PC-9 (cell line): ENCODE results near the gene FCN2. TPM values are rescaled to one million over a fixed set of nuclear protein-coding genes. Genes with fewer than 3 reads are reported as not detected.

Source experiments
- BruUV-seq: library from RNA; stranded (reverse); fragments of 400-500 nt; replicated peaks from 2 replicates; lab custom pipeline; 2021; lab: Mats Ljungman, UMichigan
- CTCF ChIA-PET: fragments of 300-600 bp; sonication (Branson Sonifier 250); formaldehyde crosslinking; loops from one replicate; lab custom pipeline; 2022; ENCODE audit warnings: antibody characterized with exemption; lab: Charles Lee
- POLR2A ChIA-PET: fragments of 300-600 bp; sonication (Branson Sonifier 250); formaldehyde crosslinking; loops from one replicate; lab custom pipeline; 2022; ENCODE audit warnings: antibody characterized with exemption; ENCODE audit not compliant: unreplicated experiment; lab: Charles Lee
- DNase-seq, 2 experiments: peaks; one replicate each; pipeline versions ENCODE4 v3.0.0 to v3.0.0-alpha.2; 2015 to 2022; ENCODE audit warnings: mixed read lengths in 1 of 2
- H2AFZ ChIP-seq: fragments of 200-600 bp; sonication (generic); 2 replicates; pipeline ENCODE4 v1.8.1; 2017; ENCODE audit warnings: antibody characterized with exemption
- H3F3A ChIP-seq: fragments of 200-600 bp; sonication (generic); 2 replicates; pipeline ENCODE4 v1.8.1; 2017; ENCODE audit warnings: antibody characterized with exemption, mild to moderate bottlenecking, low read depth; ENCODE audit not compliant: insufficient read depth
- H3K27ac ChIP-seq: fragments of 200-600 bp; sonication (generic); 2 replicates; pipeline ENCODE4 v1.6.1; 2016; ENCODE audit warnings: mixed run types
- H3K27me3 ChIP-seq: fragments of 200-600 bp; sonication (generic); 2 replicates; pipeline ENCODE4 v1.6.1; 2016; ENCODE audit warnings: low read depth, mixed run types; ENCODE audit not compliant: insufficient read depth
- H3K36me3 ChIP-seq: fragments of 200-600 bp; sonication (generic); 2 replicates; pipeline ENCODE4 v1.6.1; 2016; ENCODE audit warnings: low read depth, mixed run types
- H3K4me1 ChIP-seq: fragments of 200-600 bp; sonication (generic); replicated peaks from 2 replicates; pipeline ENCODE4 v1.6.1; 2016; ENCODE audit warnings: mixed run types; ENCODE audit not compliant: insufficient read depth
- H3K4me2 ChIP-seq: fragments of 200-600 bp; sonication (generic); 2 replicates; pipeline ENCODE4 v1.6.1; 2017; ENCODE audit warnings: mixed run types
- H3K4me3 ChIP-seq: fragments of 200-600 bp; sonication (generic); 2 replicates; pipeline ENCODE4 v1.6.1; 2016; ENCODE audit warnings: mixed run types
- H3K79me2 ChIP-seq: fragments of 200-600 bp; sonication (generic); 2 replicates; pipeline ENCODE4 v1.6.1; 2017; ENCODE audit warnings: low read depth, mixed run types
- H3K9me2 ChIP-seq: fragments of 200-600 bp; sonication (generic); 2 replicates; pipeline ENCODE4 v1.8.1; 2017; ENCODE audit warnings: mild to moderate bottlenecking; ENCODE audit not compliant: insufficient read depth
- H3K9me3 ChIP-seq: fragments of 200-600 bp; sonication (generic); 2 replicates; pipeline ENCODE4 v1.8.1; 2016; ENCODE audit warnings: low read depth; ENCODE audit not compliant: insufficient read depth
- H4K20me1 ChIP-seq: fragments of 200-600 bp; sonication (generic); 2 replicates; pipeline ENCODE4 v1.8.1; 2017; ENCODE audit not compliant: insufficient read depth
- EZH2 ChIP-seq: fragments of 200-600 bp; sonication (generic); IDR thresholded peaks from 2 replicates; pipeline ENCODE4 v1.8.0; 2017; ENCODE audit warnings: antibody characterized with exemption, low read depth
- intact Hi-C: fragments of 100-400 bp; cut with micrococcal nuclease; formaldehyde crosslinking; loops from one replicate; pipeline ENCODE4 v1.10.0; 2022; ENCODE audit not compliant: unreplicated experiment
- total RNA-seq: library from RNA; stranded (reverse); gene quantifications from 2 replicates; pipeline ENCODE4 v1.2.3, GENCODE V29; 2021
- TF ChIP-seq, protein P1 (sequence below): fragments of 200-600 bp; sonication (generic); conservative IDR thresholded peaks from 2 replicates; pipeline ENCODE4 v1.6.1; 2017; ENCODE audit warnings: mixed run types, antibody characterized with exemption, mild to moderate bottlenecking, moderate library complexity

The FCN2 gene
- total RNA-seq, 1 experiment from 2014 or later, result not detected

DNA sequence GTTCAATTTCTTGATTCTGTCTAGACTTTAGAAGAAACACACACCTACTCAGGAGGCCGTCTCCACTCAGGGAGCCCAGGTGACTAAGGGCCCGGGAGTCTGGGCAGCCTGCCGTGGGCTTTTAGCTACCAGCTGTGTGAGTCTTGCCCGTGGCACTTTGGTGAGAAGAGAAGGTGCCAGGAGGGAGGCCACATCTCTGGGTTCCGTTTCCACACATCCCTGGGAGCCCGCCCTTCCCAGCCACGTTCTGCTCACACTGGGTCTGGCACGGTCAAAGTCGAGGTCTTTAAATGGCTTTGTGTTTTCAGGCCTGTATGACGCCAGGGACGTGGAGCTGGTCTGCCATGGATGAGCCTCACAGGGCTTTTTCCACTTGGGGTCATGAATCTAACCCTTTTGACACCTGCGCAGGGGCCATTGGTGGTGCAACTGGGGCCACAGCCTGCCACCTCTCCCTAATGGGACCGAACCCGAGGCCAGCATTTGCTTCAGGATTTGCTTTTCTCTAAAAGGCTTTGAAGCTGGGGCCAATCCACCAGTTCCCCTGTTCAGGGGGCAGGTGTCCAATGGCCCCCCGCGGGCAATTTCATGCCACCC, 17.2 kb upstream of the FCN2 start:
- peaks cover 61% of the 10 kb centered on the region for H3K27me3 ChIP-seq
- TF ChIP-seq EZH2, result no peak
- TF ChIP-seq, protein P1, sequence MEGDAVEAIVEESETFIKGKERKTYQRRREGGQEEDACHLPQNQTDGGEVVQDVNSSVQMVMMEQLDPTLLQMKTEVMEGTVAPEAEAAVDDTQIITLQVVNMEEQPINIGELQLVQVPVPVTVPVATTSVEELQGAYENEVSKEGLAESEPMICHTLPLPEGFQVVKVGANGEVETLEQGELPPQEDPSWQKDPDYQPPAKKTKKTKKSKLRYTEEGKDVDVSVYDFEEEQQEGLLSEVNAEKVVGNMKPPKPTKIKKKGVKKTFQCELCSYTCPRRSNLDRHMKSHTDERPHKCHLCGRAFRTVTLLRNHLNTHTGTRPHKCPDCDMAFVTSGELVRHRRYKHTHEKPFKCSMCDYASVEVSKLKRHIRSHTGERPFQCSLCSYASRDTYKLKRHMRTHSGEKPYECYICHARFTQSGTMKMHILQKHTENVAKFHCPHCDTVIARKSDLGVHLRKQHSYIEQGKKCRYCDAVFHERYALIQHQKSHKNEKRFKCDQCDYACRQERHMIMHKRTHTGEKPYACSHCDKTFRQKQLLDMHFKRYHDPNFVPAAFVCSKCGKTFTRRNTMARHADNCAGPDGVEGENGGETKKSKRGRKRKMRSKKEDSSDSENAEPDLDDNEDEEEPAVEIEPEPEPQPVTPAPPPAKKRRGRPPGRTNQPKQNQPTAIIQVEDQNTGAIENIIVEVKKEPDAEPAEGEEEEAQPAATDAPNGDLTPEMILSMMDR, result no peak
- H2AFZ ChIP-seq, result no peak overlapping the region
- no peak overlapping the region for H3K27ac ChIP-seq
- BruUV-seq, result no TSS peak
- H3K4me3 ChIP-seq, result no peak overlapping the region
- no peak overlapping the region for H3K4me2 ChIP-seq
- no peaks in the 10 kb centered on the region for H3K79me2 ChIP-seq
- no peaks in the 10 kb centered on the region; the same call in 1 of the 2 replicates for H3F3A ChIP-seq
- H4K20me1 ChIP-seq, result no peaks in the 10 kb centered on the region; the same call in 1 of the 2 replicates
- no peaks in the 10 kb centered on the region for H3K4me1 ChIP-seq
- DNase-seq, result no peak
- POLR2A ChIA-PET, result no interaction called here
- intact Hi-C loops, result no loop called here
- H3K9me3 ChIP-seq, result no peaks in the 10 kb centered on the region
- no peaks in the 10 kb centered on the region for H3K36me3 ChIP-seq
- no peaks in the 10 kb centered on the region for H3K9me2 ChIP-seq
- CTCF ChIA-PET, result interaction anchor here (0.5 kb wide), 1 partner anchor 73 kb away, joined by 3 read pairs; no protein-coding TSS in a partner anchor

DNA sequence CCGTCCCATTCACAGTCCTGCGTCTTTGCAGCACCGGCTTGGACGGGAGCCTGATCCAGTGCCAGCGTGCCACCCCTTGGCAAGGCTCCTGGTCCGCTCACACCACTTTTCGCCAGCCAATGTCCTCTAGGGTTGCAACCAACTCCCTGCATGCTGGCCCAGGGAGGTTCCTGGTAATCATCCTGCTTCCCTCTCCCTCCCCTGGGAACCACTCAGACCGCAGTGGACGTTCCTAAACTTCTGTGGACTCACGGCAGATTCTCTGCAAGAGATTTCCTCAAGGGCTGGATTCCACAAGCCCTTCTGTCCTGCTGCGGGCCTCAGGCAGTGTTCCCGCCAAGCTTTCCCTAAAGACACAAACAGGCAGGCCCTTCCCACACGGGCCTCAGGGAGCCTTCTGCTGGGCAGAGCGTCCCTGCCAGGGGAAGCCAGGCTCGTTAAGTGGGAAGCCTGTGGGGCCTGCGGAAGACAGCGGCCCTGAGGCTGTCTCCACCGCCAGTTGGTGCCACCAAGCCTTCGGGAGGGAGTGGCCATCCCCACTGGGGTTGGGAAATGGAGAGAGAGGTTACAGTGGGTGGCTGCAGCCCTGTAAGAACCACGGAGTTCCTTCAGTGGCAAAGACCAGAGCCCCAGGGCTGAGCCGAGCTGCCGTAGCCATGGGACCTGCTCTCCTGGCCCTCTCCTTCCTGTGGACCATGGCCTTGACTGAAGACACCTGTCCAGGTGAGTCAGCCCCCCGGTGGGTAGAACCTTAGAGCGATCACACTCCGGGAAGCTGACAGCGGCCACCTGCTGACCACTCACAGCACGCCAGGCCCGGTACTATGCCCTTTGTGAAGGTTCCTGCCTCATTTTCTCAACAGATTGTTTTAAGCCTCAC, 16.4 kb upstream of the FCN2 start:
- H3K4me3 ChIP-seq, result no peak overlapping the region
- no peaks in the 10 kb centered on the region for H3K4me1 ChIP-seq
- no peaks in the 10 kb centered on the region for H3K79me2 ChIP-seq
- no peaks in the 10 kb centered on the region for H4K20me1 ChIP-seq
- no TSS peak for BruUV-seq
- no peaks in the 10 kb centered on the region for H3K9me3 ChIP-seq
- H3K4me2 ChIP-seq, result no peak overlapping the region
- no peak overlapping the region for H2AFZ ChIP-seq
- H3K27ac ChIP-seq, result no peak overlapping the region
- H3K9me2 ChIP-seq, result no peaks in the 10 kb centered on the region
- no peak for TF ChIP-seq EZH2
- TF ChIP-seq, protein P1, result no peak
- H3K27me3 ChIP-seq, result peaks cover 61% of the 10 kb centered on the region
- DNase-seq, result no peak
- ChIA-PET POLR2A (no interaction called here), CTCF (interaction anchor here (0.5 kb wide), 1 partner anchor 72 kb away, joined by 3 read pairs; no protein-coding TSS in a partner anchor)
- intact Hi-C loops, result no loop called here
- H3F3A ChIP-seq, result no peaks in the 10 kb centered on the region
- H3K36me3 ChIP-seq, result no peaks in the 10 kb centered on the region

DNA sequence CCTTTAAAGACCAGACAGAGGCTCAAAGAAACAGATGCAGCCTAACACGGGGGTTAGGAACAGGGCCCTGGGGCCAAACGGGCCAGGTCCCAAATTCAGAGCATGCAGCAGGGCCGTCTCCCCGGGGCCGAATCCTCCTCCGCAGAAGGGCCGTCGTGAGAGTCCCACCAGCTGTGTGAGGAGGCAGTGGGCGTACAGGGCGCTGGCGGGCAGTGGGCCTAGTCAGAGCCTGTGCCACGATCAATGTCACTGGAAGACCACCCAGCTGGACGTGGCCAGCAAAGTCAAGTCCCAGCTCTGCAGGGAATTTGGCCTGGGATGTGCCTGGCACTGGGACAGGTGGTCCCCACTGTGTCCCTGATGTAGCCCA, 15.8 kb upstream of the FCN2 start:
- BruUV-seq, result no TSS peak
- Histone ChIP-seq H3K79me2 (no peaks in the 10 kb centered on the region), H2AFZ (no peak overlapping the region), H3K9me2 (no peaks in the 10 kb centered on the region), H3K27me3 (peaks cover 66% of the 10 kb centered on the region), H3K9me3 (no peaks in the 10 kb centered on the region), H3K4me1 (no peaks in the 10 kb centered on the region), H4K20me1 (no peaks in the 10 kb centered on the region), H3F3A (no peaks in the 10 kb centered on the region), H3K4me2 (no peak overlapping the region), H3K4me3 (no peak overlapping the region), H3K36me3 (no peaks in the 10 kb centered on the region), H3K27ac (no peak overlapping the region)
- ChIA-PET POLR2A (no interaction called here), CTCF (no interaction called here)
- DNase-seq, result no peak
- intact Hi-C loops, result no loop called here
- TF ChIP-seq EZH2, result no peak
- TF ChIP-seq, protein P1, result no peak
